Muscle of back (tissue), 11 donors: ENCODE measurements around the gene APBB1. TPM values are rescaled to one million over a fixed set of nuclear protein-coding genes. Genes with fewer than 3 reads are reported as not detected.
"Not testable (repeated sequence)": the region's sequence is repeated elsewhere in the genome, so short reads cannot be mapped to it uniquely, and the experiment has no call there.

Experiments used
- DNase-seq, 3 donors: peaks; one replicate each; pipeline versions ENCODE4 v3.0.0 to v3.0.0-alpha.2; 2013
- polyA plus RNA-seq, 10 donors: library from polyadenylated mRNA; unstranded; fragments of 120-200 nt; gene quantifications; one replicate each; pipeline ENCODE4 v1.2.1, GENCODE V29; 2013; ENCODE audit not compliant: insufficient read length in 10 of 10

APBB1 gene
- polyA plus RNA-seq, 10 donors: 27.2 to 31.7 (median 28.4) TPM

DNA sequence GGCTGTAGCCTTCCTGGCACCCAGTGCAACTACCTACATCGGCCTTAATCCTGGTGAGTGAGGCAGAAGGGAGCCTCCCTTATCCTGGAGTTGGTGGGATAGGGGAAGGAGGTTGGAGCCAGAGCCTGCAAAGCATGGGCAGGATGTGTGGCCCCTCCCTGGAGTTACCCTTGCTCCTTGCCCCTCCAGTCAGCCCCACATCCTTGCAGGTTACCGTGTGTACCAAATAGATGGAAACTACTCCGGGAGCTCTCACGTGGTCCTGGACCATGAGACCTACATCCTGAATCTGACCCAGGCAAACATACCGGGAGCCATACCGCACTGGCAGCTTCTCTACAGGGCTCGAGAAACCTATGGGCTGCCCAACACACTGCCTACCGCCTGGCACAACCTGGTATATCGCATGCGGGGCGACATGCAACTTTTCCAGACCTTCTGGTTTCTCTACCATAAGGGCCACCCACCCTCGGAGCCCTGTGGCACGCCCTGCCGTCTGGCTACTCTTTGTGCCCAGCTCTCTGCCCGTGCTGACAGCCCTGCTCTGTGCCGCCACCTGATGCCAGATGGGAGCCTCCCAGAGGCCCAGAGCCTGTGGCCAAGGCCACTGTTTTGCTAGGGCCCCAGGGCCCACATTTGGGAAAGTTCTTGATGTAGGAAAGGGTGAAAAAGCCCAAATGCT is 24.8 kb downstream of the APBB1 start:
- DNase-seq: no peak

- not testable (repeated sequence) for DNase-seq
Measured at GRCh38 chr11:6392251-6392650, 26.6 kb downstream of the APBB1 start.

GRCh38 chr11:6391537-6392134 is 27.3 kb downstream of the APBB1 start:
- DNase-seq: no peak

- peak in 1 of 3 donors; percentile 19 for DNase-seq
Measured at GRCh38 chr11:6390718-6391469, 28.0 kb downstream of the APBB1 start.

- peak; percentile 88 to 95 (median 92) for DNase-seq
Measured at GRCh38 chr11:6389905-6390717, 28.8 kb downstream of the APBB1 start, which contains the start of gene SMPD1. Gene SMPD1, plus strand, starts transcription at chr11:6390474. Its CDS starts 125 bp downstream, at chr11:6390599.

DNA sequence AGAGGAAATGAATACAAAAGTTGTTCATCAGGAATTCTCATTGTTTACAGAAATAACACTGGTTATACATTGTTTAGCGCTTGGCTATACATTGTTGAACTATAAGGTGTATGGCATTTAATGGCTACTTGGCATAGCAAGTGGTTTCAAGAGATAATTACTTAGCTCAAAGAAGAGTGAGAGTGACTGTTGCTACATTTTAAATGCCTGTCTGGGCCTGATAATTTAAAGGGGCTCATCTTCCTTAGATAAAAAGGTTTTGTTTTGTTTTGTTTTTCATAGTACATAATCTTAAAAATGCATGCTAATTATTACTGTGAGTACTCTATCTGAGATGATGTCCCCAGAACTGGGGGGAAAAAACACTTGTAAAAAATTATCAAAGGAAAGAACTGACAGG is 30.1 kb downstream of the APBB1 start:
- DNase-seq: no peak

GRCh38 chr11:6387811-6388599 is 30.9 kb downstream of the APBB1 start:
- DNase-seq: no peak

DNA sequence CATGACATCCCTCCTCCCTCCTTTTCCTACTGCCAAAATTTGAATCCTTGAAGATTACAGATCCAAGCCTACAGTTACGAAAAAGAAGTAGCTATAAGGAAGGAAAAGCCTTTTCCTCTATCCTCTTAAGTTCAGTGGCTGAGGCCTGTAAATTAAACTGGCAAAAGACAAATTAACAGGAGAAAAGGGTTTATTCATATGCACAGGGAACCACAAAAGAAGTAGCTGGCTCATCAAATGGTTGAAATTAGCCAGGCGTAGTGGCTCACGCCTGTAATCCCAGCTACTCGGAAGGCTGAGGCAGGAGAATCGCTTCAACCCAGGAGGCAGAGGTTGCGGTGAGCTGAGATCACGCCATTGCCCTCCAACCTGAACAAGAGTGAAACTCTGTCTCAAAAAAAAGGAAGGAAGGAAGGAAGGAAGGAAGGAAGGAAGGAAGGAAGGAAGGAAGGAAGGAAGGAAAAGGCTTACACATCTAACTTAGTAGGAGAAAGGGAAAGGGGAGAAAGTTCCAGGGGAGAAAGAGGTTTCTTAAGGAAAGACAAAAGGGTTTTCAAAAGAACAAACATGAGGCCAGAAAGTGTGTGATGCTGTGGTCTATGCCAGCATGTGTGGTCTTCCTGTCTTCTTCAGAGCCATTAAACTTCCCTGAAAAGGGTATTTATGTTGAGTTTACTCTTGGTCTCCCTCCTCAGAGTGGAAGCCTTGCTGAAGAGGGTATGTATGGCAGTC is 33.7 kb downstream of the APBB1 start:
- DNase-seq: no peak

DNA sequence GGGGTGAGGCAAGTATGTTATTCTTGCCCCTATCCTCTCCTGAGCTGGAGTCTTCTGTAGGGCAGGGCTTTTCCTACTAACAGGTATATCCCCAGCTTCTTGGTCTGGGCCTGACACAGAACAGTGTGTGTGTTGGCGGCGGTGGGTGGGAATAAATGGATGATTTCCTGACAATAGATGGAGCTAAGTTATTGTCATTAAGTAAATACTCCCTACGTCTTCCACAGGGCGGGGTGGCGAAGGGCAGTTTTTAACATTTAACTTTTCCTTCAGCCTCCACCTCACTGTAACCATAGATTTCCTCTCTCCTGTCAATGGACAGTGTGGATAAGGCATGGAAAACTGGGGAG is 40.3 kb downstream of the APBB1 start:
- no peak for DNase-seq

DNA sequence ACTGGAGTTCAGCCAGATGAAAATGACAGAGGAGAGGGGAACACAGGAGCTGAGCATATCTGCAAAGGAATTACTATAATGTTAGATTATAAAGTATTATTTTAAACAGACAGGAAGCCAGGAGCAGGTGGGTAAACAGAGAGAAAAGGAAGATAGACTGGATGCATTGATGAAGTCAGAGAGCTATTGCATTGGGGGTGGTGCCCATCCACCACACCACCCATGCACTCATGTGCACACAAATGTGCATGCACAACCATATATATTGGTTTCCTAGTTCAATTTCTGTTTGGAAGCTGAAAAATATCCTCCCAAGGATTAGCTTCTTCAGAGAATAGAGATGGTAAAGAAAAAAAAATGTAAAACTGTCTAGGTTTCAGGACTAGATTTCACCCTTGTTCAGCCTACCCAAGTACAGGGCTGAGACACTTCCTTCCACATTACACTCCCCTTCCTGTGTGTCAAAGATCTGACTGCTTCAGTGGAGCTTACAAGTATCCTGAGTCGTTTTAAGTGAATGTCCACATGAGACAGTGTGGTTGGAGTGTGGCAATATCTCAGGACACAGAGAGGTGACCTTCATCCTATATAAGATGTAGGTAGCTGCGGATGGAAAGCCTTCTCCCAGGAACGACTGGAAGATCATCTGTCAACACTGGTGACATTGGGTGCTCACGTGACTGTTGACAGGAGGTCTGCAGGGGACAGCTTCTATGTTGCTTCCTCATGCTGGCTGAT is 40.8 kb downstream of the APBB1 start:
- no peak for DNase-seq

- no peak for DNase-seq
Measured at GRCh38 chr11:6371825-6372224, 47.1 kb downstream of the APBB1 start.

DNA sequence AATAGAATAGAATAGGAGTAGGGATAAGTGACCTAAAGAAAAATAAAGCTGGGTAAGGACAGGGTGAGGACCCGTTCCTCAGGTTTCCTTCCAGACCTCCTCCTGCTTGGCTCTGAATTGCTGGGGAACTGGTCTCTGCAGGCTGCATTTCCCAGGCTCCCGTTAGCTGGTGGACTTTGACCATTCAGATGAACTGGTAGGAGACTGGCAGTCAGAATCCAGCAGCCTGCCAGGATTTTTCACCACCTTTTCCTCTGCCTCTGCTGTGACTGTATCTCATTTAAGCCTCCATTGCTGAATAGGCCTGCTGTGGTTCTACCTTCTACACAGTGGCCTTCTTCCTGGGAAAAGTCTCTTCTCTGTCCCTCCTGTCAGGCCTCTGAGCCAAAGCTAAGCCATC is 53.2 kb downstream of the APBB1 start:
- DNase-seq: no peak

DNA sequence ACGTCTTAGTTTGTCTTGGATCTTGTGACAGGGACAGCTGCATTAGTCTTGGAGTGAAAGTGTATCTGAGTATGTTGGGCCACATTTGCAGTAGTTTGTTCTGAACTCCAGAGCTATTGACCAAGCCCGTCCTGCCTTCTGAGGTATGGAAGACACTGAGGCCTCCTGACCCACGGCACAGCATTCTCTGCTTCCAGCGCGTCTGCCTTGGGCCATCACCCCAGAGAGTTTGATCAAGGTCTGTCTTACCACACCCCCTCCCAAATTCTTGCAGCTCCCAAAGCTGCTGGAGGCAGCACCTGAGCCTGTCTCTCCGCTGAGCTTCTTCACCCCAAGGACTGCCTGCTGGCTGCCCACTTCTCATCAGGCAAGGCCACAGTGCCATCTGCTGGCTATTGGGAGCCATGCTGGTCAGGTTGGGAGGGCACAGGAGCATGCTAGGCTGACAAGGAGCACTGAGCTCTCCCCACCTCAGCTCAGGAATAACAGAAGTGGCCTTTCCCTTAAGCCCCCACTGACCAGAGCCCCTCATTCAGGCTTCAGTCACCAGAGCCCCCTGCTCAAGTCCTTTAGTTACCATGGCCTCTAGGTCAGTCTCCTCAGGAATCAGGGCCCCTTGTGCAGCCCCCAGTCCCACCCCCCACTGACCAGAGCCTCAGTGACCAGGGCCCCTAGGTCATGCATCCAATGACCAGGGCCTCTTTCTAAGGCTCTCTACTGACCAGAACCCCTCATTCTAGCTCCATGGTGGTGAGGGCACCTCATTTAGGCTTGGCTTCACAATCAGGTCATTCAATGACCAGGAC is 55.8 kb downstream of the APBB1 start:
- peak; percentile 69 to 80 (median 69) for DNase-seq

DNA sequence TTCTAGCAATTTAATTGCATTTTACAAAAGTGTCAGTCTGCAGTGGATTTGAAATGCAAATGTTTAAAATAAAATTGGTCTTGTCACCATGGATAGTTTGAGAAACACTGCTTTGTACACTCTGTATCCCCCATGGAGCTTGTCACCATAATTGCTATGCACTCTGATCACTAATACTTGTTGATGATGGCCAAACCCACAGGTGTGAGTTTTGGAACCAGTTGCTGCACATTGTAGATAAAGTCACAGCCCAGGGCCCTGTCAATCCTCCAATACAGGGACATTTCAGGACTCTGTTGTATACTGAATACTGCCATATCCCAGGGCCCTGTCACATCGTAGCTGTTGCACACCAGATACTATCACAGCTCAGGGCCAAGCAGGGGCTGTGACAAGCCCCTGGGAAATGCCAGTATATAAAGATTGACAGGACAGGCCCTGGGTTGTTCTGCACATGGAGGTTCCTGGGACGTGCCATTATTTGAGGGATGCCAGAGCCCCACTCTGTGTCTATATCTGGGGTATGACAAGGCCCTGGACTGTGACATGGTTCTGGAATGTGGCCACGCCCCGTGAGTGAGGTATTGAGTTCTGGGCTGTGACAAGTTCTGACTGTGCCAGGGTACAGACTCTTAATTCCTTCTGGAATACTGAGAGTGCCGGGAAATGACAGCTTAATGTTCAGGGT is 56.6 kb downstream of the APBB1 start:
- peak in 2 of 3 donors; percentile 25 to 40 for DNase-seq

GRCh38 chr11:6360183-6360582 is 58.7 kb downstream of the APBB1 start:
- no peak for DNase-seq

DNA sequence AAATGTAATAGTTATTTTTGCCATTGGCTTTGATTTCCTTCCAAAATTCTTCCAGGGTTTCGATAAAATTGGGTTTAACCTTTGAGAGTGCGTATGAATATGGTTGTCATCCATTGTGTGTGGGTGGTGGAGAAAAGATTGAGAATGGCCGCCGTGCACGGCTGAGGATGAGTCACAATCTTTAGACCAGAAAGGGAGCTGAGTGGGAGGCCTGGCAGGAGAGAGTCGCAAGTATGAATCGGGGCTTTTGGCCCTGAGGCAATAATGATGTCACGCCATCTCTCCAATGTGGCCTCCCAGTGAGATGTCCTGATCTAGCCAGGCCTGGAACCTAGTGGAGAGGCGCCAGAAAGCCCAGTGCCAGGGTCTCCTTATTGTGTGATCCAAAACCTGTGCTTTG is 61.7 kb downstream of the APBB1 start:
- DNase-seq: peak; percentile 24 to 36 (median 35)

DNA sequence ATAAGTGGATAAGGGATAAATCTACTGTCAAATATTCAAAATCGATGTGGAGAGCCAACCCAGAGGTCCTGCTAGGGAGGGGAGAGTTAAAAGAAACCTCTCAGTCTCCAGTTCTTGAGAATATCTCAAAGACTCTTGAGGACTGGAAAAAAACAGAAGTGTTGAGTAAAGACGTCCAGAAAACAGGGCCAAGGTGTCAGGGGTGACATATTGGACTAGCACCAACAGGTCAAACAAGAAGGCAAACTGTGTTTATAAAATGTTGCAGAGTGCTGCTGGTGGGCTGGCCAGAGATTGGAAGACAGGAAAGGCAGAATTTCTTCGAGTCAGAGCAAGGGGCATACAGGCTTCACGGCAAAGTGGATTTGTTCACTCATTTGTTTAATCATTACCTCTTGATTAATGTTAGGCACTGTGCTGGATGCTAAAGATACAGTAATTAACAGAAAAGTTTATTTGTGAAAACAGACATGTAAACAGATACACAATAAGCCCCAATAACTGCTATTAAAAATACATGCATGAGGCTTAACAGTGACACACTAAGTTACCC is 62.3 kb downstream of the APBB1 start:
- no peak for DNase-seq
